HepG2 (cell line): Measurements from ENCODE around the gene P2RX2. TPM values are rescaled to one million over a fixed set of nuclear protein-coding genes. Genes with fewer than 3 reads are reported as not detected.

ENCODE experiments used
- ATAC-seq: fragments of 200-7000 bp; cut with Tn5 transposase; 3 replicates; pipeline ENCODE4 v1.9.1; 2020; ENCODE audit warnings: mild to moderate bottlenecking, moderate library complexity
- BruUV-seq: library from RNA; stranded (reverse); fragments of 400-500 nt; replicated peaks from 2 replicates; lab custom pipeline; 2021; lab: Mats Ljungman, UMichigan
- CTCF ChIA-PET: fragments of 300-600 bp; formaldehyde crosslinking; extraction: SDS; loops from one replicate; lab custom pipeline; 2021; ENCODE audit warnings: low total read pairs, inconsistent platforms, low intra/inter-chr PET ratio; lab: Yijun Ruan, JAX
- POLR2A ChIA-PET: fragments of 350-600 bp; sonication (Branson Sonifier 250); formaldehyde crosslinking; loops from one replicate; lab custom pipeline; 2020; ENCODE audit warnings: antibody characterized with exemption, inconsistent platforms; lab: Yijun Ruan, JAX
- DNase-seq: peaks from one replicate; pipeline ENCODE4 v3.0.0-alpha.2; 2015; ENCODE audit warnings: low spot score
- FAIRE-seq: peaks from 3 replicates; lab custom pipeline; 2011; peaks lifted over from hg19 to GRCh38; lab: Jason Lieb, UNC
- H2AFZ ChIP-seq: one replicate; pipeline ENCODE4 v1.6.1; 2011; ENCODE audit warnings: low read length, inconsistent platforms
- H3K27ac ChIP-seq: fragments of 300-600 bp; 3 replicates; pipeline ENCODE4 v1.8.0; 2011; ENCODE audit warnings: mixed run types, mild to moderate bottlenecking, mixed read lengths, low read length, inconsistent platforms; ENCODE audit not compliant: insufficient read depth; ENCODE audit errors: extremely low read length
- H3K27me3 ChIP-seq, 2 experiments: fragments of 200-600 bp in 1 of 2; 2 replicates in 1 of 2; 3 replicates in 1 of 2; pipeline versions ENCODE4 v1.6.0 to v1.8.0; 2011; ENCODE audit warnings: low read length in 2 of 2, mild to moderate bottlenecking in 2 of 2, moderate library complexity in 2 of 2, inconsistent platforms in 1 of 2; ENCODE audit not compliant: insufficient read depth in 2 of 2, control insufficient read depth in 1 of 2
- H3K36me3 ChIP-seq, 2 experiments: fragments of 200-600 bp in 1 of 2; replicated peaks in 1 of 2; 2 replicates in 1 of 2; 3 replicates in 1 of 2; pipeline versions ENCODE4 v1.5.1 to v1.8.0; 2011; ENCODE audit warnings: low read length in 2 of 2, inconsistent platforms in 1 of 2; ENCODE audit not compliant: insufficient read depth in 2 of 2, control insufficient read depth in 1 of 2
- H3K4me1 ChIP-seq: 2 replicates; pipeline ENCODE4 v1.5.1; 2012; ENCODE audit warnings: low read length, inconsistent platforms; ENCODE audit not compliant: insufficient read depth
- H3K4me2 ChIP-seq: 2 replicates; pipeline ENCODE4 v1.6.0; 2011; ENCODE audit warnings: low read depth, low read length, inconsistent platforms
- H3K4me3 ChIP-seq, 3 experiments: fragments of 200-600 bp in 1 of 3; sonication (generic), shearing (Covaris generic) in 1 of 3; replicated peaks in 1 of 3; 2 replicates each; pipeline ENCODE4 v1.5.1; 2011 to 2016; ENCODE audit warnings: low read length in 3 of 3, inconsistent platforms in 2 of 3, low read depth in 2 of 3, mild to moderate bottlenecking in 2 of 3, control low read depth in 1 of 3, mixed read lengths in 1 of 3; ENCODE audit not compliant: insufficient read depth in 1 of 3
- H3K79me2 ChIP-seq: one replicate; pipeline ENCODE4 v1.6.1; 2011; ENCODE audit warnings: low read length, inconsistent platforms; ENCODE audit not compliant: insufficient read depth
- H3K9ac ChIP-seq: 2 replicates; pipeline ENCODE4 v1.6.0; 2011; ENCODE audit warnings: mild to moderate bottlenecking, low read depth, low read length, inconsistent platforms; ENCODE audit not compliant: insufficient read depth
- H3K9me3 ChIP-seq: 2 replicates; pipeline ENCODE4 v1.5.1; 2012; ENCODE audit warnings: mild to moderate bottlenecking, low read length
- H4K20me1 ChIP-seq: 2 replicates; pipeline ENCODE4 v1.6.0; 2011; ENCODE audit warnings: inconsistent platforms, mild to moderate bottlenecking, low read length, moderate library complexity; ENCODE audit not compliant: insufficient read depth
- AGO2 ChIP-seq: fragments of 200-400 bp; formaldehyde crosslinking; optimal IDR thresholded peaks from 2 replicates; pipeline ENCODE3; 2017; ENCODE audit warnings: mild to moderate bottlenecking, low read depth, low read length, moderate library complexity
- CENPT ChIP-seq: sonication (generic); formaldehyde crosslinking; IDR thresholded peaks from 2 replicates; pipeline ENCODE4 v1.8.0; 2022; ENCODE audit warnings: low read depth, mild to moderate bottlenecking, moderate library complexity, missing genetic modification reagents
- MBNL3 ChIP-seq: fragments of 250-450 bp; sonication (Bioruptor Pico); conservative IDR thresholded peaks from 2 replicates; pipeline ENCODE4 v1.8.0; 2022; ENCODE audit warnings: mild to moderate bottlenecking, inconsistent platforms
- PRPF4 ChIP-seq: fragments of 200-400 bp; formaldehyde crosslinking; IDR thresholded peaks from 2 replicates; pipeline ENCODE4 v1.6.1; 2016; ENCODE audit warnings: low read length, low read depth; ENCODE audit not compliant: poor library complexity, severe bottlenecking
- RCOR2 ChIP-seq: IDR thresholded peaks from 2 replicates; pipeline ENCODE4 v1.6.1; 2016; ENCODE audit warnings: missing biosample characterization, missing genetic modification reagents
- ZNF501 ChIP-seq: sonication (generic); formaldehyde crosslinking; IDR thresholded peaks from 2 replicates; pipeline ENCODE4 v1.5.1; 2020; ENCODE audit warnings: mild to moderate bottlenecking, moderate library complexity, missing genetic modification reagents
- WGBS: methylation state at CpG from one replicate; pipeline ENCODE4 v1.1.6; 2017; ENCODE audit warnings: low lambda C conversion rate; 5-methylcytosine and 5-hydroxymethylcytosine counted together
- in situ Hi-C: cut with HindIII; loops from 2 replicates; pipeline ENCODE4 v1.10.0; 2017; ENCODE audit warnings: low pct_unique_long_range_greater_than_20kb; ENCODE audit not compliant: extremely low pct_ligation_motif_present
- intact Hi-C: fragments of 100-400 bp; cut with micrococcal nuclease; formaldehyde crosslinking; loops from one replicate; pipeline ENCODE4 v1.10.0; 2022; ENCODE audit not compliant: unreplicated experiment
- polyA plus RNA-seq, 8 experiments: library from polyadenylated mRNA; depleted of rRNA in 3 of 8; stranded (reverse) in 7 of 8; unstranded in 1 of 8; fragments of >200 nt; fragmentation: Illumina TruSeq in 4 of 8; extraction: Trizol in 4 of 8; gene quantifications; 2 replicates each; pipeline versions ENCODE4 v1.2.1 to v1.2.3, GENCODE V29; 2011 to 2016; ENCODE audit warnings: low read depth in 4 of 8, missing spikeins in 1 of 8, mixed read lengths in 1 of 8; ENCODE audit not compliant: insufficient read depth in 1 of 8
- total RNA-seq, 5 experiments: library from RNA; depleted of rRNA; stranded (reverse); fragments of >200 nt; fragmentation: Illumina TruSeq; extraction: Trizol; gene quantifications; 2 replicates each; pipeline ENCODE4 v1.2.3, GENCODE V29; 2016; ENCODE audit warnings: low read depth in 1 of 5
- TF ChIP-seq, protein P1 (sequence below): sonication (generic); formaldehyde crosslinking; conservative IDR thresholded peaks from 2 replicates; pipeline ENCODE4 v1.4.0; 2020; ENCODE audit warnings: mild to moderate bottlenecking, missing genetic modification reagents, moderate library complexity

Gene P2RX2
- total and polyA plus RNA-seq, 2 of the 13 experiments (the other 11 are each of a cell fraction or from before 2014, with no cell fraction given), result not detected

DNA sequence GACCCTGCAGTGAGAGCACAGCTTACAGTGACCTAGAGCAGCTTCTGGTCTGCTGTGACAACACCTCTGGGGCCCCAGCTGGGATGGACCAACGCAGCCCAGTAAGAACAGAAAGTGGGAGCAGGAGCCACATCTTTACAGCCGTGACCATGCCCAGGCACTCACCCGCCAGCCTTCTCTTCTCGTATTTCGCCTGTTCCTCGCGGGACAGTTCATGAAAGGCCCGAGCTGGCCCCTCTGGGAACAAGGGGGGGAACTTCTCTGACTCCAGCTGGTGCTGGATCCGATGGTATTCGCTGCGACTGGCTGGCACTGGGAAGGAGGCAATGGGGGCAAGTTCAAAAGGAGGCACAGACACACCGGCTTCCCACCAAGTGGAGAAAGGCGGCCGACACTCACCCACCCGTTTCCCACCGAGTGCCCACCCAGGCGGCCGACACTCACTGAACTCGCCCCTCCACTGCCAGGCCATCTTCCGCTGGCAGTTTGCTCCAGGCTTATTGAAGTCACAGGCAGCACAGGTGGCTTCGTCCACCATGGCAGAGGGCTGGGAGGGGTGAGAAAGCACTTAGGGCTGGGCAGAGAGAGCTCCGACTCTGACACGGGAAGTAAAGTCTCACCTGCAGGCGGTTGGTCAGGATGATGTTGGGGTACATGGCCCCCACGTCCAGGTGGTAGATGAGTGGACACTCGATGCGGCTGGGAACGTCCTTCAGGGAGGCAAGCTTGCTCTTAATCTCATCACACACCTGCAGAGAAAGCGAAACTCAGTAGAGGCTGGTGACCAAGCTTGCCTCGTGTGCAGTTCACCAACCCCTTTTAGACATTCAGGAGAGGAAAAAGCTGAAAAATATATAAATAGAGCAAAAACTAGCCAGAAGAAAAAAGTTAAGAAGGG, 49.9 kb downstream of the P2RX2 start:
- BruUV-seq, result no TSS peak

DNA sequence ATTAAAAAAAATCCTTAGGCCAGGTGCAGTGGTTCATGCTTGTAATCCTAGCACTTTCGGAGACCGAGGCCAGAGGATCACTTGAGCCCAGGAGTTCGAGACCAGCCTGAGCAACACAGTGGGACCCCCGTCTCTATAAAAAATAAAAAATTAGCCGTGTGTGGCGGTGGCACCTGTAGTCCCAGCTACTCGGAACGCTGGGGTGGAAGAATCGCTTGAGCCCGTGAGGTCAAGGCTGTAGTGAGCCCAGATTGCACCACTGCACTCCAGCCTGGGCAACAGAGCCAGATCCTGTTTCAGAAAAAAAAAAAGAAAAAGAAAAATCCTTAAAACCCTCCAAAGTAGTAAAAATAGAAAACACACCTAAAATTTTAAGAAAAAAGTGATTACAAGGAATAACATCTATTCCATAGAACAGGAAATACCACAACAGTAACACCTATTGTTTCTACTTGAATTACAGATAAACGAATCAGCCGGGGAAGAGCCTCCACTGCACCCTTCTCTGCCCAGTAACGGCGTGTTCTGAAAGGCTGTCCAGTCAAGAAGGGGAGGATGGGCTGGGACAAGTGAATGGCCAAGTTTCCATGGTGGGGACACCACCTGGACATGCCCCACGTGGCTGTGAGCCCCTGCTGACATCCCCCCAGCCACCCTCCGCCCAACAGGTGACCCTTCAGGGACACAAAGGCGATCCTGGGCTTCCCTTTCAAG, 50.7 kb downstream of the P2RX2 start:
- Histone ChIP-seq H3K9me3 (no peaks in the 10 kb centered on the region), H3K27ac (no peak overlapping the region), H3K79me2 (no peaks in the 10 kb centered on the region), H3K4me1 (no peaks in the 10 kb centered on the region), H3K27me3 (no peaks in the 10 kb centered on the region), H3K4me2 (no peak overlapping the region), H3K36me3 (peaks cover 36 to 76% of the 10 kb centered on the region in 2 experiments), H2AFZ (no peak overlapping the region), H4K20me1 (no peaks in the 10 kb centered on the region), H3K4me3 (no peak overlapping the region), H3K9ac (no peak overlapping the region)
- TF ChIP-seq RCOR2 (CRISPR knock-in tag) (no peak), CENPT (CRISPR knock-in tag) (no peak), MBNL3 (CRISPR knock-in tag) (no peak), ZNF501 (no peak)
- TF ChIP-seq, protein P1, sequence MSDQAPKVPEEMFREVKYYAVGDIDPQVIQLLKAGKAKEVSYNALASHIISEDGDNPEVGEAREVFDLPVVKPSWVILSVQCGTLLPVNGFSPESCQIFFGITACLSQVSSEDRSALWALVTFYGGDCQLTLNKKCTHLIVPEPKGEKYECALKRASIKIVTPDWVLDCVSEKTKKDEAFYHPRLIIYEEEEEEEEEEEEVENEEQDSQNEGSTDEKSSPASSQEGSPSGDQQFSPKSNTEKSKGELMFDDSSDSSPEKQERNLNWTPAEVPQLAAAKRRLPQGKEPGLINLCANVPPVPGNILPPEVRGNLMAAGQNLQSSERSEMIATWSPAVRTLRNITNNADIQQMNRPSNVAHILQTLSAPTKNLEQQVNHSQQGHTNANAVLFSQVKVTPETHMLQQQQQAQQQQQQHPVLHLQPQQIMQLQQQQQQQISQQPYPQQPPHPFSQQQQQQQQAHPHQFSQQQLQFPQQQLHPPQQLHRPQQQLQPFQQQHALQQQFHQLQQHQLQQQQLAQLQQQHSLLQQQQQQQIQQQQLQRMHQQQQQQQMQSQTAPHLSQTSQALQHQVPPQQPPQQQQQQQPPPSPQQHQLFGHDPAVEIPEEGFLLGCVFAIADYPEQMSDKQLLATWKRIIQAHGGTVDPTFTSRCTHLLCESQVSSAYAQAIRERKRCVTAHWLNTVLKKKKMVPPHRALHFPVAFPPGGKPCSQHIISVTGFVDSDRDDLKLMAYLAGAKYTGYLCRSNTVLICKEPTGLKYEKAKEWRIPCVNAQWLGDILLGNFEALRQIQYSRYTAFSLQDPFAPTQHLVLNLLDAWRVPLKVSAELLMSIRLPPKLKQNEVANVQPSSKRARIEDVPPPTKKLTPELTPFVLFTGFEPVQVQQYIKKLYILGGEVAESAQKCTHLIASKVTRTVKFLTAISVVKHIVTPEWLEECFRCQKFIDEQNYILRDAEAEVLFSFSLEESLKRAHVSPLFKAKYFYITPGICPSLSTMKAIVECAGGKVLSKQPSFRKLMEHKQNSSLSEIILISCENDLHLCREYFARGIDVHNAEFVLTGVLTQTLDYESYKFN (CRISPR knock-in tag), result no peak
- no peak for FAIRE-seq
- ATAC-seq, result no peak
- ChIA-PET POLR2A (no interaction called here), CTCF (no interaction called here)
- in situ Hi-C loops, result no loop called here
- BruUV-seq, result no TSS peak
- intact Hi-C loops, result no loop called here
- DNase-seq, result no peak
- 95% methylated on average over 16 of the region's 17 CpGs for WGBS

More for the DNA sequence above, 49.9 kb downstream of the P2RX2 start:
- ATAC-seq (no peak), FAIRE-seq (no peak), DNase-seq (no peak)
- Histone ChIP-seq H3K27ac (no peak overlapping the region), H3K9ac (no peak overlapping the region), H3K4me2 (no peak overlapping the region), H3K9me3 (no peaks in the 10 kb centered on the region), H3K36me3 (peaks cover 41 to 76% of the 10 kb centered on the region in 2 experiments; a peak in 4 of 5 replicates), H3K27me3 (no peaks in the 10 kb centered on the region), H3K79me2 (no peaks in the 10 kb centered on the region), H4K20me1 (no peaks in the 10 kb centered on the region), H2AFZ (no peak overlapping the region), H3K4me3 (no peak overlapping the region), H3K4me1 (no peaks in the 10 kb centered on the region)
- ChIA-PET POLR2A (no interaction called here), CTCF (no interaction called here)
- no peak for TF ChIP-seq PRPF4
- peak; percentile 10 for TF ChIP-seq AGO2
- 96% methylated on average over 29 of the region's 30 CpGs for WGBS
- in situ Hi-C loops (no loop called here), intact Hi-C loops (no loop called here)
